NB4 (cell line): ENCODE results near the gene ANGEL2.
A peak's percentile ranks its signal among the peaks of the same experiment; 100 is the strongest.

Source experiments
- DNase-seq: peaks from one replicate; pipeline ENCODE4 v3.0.0; 2010; ENCODE audit warnings: low read depth
- H3K4me3 ChIP-seq: one replicate; pipeline ENCODE4 v1.5.1; 2011; ENCODE audit warnings: mild to moderate bottlenecking, low read depth, low read length, moderate library complexity
- MAX ChIP-seq: IDR thresholded peaks from 2 replicates; pipeline ENCODE4 v1.6.1; 2011; ENCODE audit warnings: low read depth, low read length
- MYC ChIP-seq: IDR thresholded peaks from 2 replicates; pipeline ENCODE4 v1.6.1; 2011; ENCODE audit warnings: low read depth, low read length
- POLR2A ChIP-seq: IDR thresholded peaks from 2 replicates; pipeline ENCODE4 v1.6.1; 2011; ENCODE audit warnings: mild to moderate bottlenecking; ENCODE audit not compliant: insufficient read length; ENCODE audit errors: extremely low read depth
- TF ChIP-seq, protein P1 (sequence below): IDR thresholded peaks from one replicate; pipeline ENCODE4 v1.5.1; 2012; ENCODE audit warnings: low read depth, low read length

The ANGEL2 gene

GRCh38 chr1:213054733-213055591 is 39.3 kb upstream of the ANGEL2 start:
- DNase-seq, result peak; percentile 66
- TF ChIP-seq POLR2A (no peak), MAX (peak; percentile 25; the same call in 1 of the 2 replicates), MYC (0 out of 2 replicates have a peak, but pooled peaks have one; percentile 51)
- TF ChIP-seq, protein P1, sequence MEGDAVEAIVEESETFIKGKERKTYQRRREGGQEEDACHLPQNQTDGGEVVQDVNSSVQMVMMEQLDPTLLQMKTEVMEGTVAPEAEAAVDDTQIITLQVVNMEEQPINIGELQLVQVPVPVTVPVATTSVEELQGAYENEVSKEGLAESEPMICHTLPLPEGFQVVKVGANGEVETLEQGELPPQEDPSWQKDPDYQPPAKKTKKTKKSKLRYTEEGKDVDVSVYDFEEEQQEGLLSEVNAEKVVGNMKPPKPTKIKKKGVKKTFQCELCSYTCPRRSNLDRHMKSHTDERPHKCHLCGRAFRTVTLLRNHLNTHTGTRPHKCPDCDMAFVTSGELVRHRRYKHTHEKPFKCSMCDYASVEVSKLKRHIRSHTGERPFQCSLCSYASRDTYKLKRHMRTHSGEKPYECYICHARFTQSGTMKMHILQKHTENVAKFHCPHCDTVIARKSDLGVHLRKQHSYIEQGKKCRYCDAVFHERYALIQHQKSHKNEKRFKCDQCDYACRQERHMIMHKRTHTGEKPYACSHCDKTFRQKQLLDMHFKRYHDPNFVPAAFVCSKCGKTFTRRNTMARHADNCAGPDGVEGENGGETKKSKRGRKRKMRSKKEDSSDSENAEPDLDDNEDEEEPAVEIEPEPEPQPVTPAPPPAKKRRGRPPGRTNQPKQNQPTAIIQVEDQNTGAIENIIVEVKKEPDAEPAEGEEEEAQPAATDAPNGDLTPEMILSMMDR, result no peak
- no peak overlapping the region for H3K4me3 ChIP-seq

GRCh38 chr1:213054142-213054541 is 38.5 kb upstream of the ANGEL2 start:
- H3K4me3 ChIP-seq, result no peak overlapping the region
- no peak for DNase-seq
- TF ChIP-seq MAX, result no peak
- TF ChIP-seq POLR2A, result no peak
- TF ChIP-seq MYC, result no peak
- TF ChIP-seq, protein P1, result no peak

- no peak overlapping the region for H3K4me3 ChIP-seq
- TF ChIP-seq POLR2A, result no peak
- TF ChIP-seq, protein P1, result no peak
- no peak for TF ChIP-seq MYC
- no peak for TF ChIP-seq MAX
- DNase-seq, result no peak
Observed at GRCh38 chr1:213053455-213053854, 37.8 kb upstream of the ANGEL2 start.

- no peak for DNase-seq
- no peak for TF ChIP-seq MYC
- TF ChIP-seq, protein P1, result no peak
- TF ChIP-seq MAX, result no peak
- TF ChIP-seq POLR2A, result no peak
- H3K4me3 ChIP-seq, result peak overlapping the region; percentile 88
Observed at GRCh38 chr1:213051881-213052202, 36.2 kb upstream of the ANGEL2 start.

DNA sequence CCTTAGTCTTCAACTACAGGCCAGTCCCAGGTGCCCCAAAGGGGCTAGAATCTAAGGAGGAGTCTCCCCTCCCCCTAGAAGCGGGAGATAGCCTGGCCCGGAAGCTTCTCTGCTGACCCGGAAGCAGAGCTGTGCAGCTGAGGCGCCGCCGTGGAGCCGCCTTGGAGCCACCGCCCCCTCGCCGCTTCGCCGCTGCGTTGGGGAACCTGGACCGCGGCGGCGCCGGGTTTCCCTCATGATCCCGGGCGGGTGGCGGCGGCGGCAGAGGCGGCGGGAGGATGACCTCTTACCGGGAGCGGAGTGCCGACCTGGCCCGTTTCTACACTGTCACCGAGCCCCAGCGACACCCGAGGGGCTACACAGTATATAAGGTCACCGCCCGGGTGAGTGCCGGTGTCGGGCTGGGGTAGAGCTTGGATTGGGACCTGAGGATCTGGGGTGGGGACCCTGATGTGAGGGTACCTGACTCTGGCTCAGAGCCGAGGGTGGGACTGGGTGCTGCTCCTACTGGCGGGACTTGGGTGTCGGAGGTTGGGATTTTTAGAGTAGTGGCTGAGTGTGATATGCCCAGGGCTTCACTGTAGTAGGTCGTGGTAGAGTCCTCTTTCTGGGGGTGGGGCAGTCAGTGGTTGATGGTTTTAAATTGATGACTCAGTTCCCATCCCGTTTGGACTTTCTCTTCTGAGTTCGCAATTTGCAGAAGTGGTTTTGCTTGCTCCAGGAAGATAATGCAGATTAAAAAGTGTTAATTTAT is 35.6 kb upstream of the ANGEL2 start, which contains the start of gene RPS6KC1:
TSS of gene RPS6KC1 (plus strand) at position 115 of the 754 bp plus-strand sequence. CDS start at position 279, 164 bp downstream.
- TF ChIP-seq POLR2A (no peak), MAX (no peak), MYC (peak; percentile 48; the same call in 1 of the 2 replicates)
- TF ChIP-seq, protein P1, result no peak
- DNase-seq, result peak; percentile 92
- peak within 1 kb of the TSS; percentile 88 for H3K4me3 ChIP-seq
